Effector CD8-positive, alpha-beta T cell (primary cell): Measurements from ENCODE around the gene RRP15.

Experiments
- DNase-seq: peaks from one replicate; lab custom pipeline; 2025; lab: John Stamatoyannopoulos, UW

RRP15 gene

GRCh38 chr1:218362418-218363076 is 77.5 kb downstream of the RRP15 start:
- no peak for DNase-seq

DNA sequence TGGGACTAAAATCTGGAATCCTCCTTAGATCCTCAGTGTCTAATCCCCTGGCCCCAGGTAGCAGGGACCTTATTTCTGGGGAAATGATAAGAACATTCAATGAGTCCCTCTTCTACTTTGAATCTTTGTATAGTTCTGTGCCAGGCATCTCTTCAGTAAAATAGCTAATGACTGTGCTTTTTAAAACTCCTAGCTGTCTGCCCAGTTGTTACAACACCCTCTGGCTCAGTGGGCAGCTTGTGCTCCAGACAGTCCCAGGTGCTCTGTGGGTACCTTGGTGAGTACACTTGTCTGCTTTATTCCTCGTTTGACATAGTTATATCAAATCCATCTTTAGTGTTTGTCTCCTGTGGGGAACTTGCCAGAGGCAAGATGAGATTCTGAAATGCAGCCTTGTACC is 78.0 kb downstream of the RRP15 start:
- DNase-seq, result no peak

DNA sequence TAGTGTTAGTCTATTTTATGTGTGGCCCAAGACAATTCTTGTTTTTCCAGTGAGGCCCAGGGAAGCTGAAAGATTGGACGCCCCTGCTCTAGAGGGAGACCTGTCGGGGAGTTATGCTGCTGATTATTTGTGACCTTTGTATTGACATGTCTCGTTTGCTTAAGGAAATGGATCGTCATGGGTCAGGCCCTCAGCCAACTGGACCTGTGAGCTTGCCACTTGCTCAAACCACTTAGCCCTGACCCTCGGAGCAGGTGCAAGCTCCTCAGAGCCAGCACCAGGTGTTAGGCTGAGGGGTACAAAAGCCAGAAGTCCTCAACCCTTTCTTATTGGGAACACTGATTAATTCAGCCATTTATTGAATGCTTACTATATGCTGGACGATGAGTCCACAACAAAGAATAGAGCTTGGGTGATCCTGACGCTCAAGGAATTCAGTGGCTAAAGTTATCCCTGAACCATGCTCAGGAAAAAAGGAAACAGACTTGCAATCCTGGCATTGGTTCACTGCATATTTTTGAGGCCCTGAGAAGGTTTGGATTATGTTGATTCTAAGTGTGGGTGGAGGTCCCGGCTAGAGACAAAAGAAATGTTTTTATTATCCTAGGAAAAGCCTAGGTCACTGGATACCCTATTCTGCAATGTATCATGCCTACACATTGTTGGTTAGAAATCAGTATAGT is 79.1 kb downstream of the RRP15 start:
- no peak for DNase-seq

GRCh38 chr1:218365226-218365999 is 80.3 kb downstream of the RRP15 start:
- no peak for DNase-seq

- DNase-seq, result no peak
Observed at GRCh38 chr1:218366322-218367052, 81.4 kb downstream of the RRP15 start.

DNA sequence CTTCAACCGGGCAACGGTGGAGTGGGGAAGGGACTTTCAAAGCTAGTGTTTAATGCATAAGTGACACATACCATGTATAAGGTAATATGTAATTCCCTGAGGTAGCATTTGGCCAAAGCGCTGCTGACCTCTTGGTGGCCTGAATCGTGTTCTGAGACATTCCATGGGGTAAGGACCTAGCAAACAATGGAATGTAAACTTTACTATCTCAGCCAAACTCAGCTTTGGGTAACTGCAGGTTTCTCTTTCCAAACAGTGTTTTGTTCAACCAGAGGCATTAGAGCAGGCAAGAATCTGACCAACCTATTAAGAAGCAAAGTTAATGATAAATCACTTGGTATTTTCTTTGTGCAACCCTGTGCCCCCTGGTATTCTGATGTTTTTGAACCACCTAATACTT is 82.0 kb downstream of the RRP15 start:
- no peak for DNase-seq

- DNase-seq, result no peak
Observed at GRCh38 chr1:218368686-218369085, 83.6 kb downstream of the RRP15 start.

DNA sequence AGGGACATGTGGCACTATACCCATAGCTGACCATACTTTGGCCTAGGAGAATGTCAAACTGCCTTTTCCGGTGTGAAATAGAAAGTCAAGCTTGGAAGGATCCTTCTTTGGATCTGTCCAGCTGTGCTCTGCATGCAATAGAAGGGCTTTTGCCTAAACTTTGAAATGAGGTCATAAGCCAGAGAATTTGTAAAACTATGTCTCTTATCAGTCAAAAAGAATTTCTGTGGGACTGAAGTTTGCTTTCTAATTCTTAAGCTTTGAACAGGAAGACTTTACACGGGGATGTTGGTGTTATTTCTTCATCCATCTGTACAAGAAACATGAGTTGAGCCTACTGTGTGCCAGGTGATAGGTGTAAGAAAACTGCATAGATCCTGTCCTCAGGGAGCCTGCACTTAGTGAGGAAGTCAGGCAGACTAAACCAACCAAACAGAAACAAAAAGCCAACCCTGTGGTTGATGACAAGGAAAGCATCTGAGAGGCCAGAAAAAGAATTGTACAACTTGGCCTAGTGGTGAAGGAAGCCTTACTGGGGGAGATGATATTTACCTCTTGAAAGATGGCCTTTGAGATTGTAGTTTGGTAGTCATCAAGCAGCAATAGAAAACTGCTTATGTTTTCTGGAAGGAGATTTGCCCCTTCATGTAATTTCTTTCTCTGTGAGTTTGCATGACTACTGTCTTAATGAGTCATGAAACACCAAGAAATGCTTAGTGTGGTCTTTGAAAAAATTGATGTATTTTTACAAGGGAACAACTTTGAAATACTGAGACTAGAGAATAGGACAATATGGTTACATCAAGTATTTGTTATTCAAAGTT is 84.8 kb downstream of the RRP15 start:
- no peak for DNase-seq

DNA sequence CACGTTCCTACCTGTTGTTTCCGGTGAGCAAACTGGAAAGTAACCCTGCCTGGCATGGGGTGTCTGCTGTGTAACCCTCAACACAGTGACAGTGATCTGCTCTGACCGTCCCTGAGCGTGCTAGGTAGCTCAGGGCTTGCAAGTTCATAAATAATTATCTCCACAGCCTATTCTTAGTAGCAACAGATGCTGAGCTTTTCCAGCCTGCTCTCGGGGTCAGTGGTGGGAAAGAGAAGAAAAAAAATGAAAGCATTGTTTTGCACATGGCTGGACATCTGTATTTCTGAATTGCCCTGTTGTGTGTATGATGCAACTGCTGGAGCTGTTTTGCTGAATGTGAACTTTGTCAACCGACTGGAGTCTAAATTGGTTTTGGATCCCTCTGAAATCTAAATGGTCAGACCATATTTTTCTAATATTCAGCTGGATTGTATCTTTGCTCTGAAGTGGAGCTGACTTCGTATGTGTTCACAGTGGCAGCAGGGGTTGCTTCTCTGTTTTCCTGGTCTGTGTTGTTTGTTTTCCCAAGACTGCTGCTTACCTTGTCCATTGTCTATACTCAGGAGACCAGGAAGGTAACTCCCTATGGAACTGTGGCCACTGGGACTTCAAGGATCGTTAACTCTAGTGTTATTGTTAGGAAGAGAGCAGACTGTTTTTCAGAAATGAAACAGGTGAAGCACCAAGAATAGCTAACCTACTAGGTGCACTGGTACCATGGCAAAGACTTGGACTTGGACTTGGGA is 87.0 kb downstream of the RRP15 start:
- no peak for DNase-seq

DNA sequence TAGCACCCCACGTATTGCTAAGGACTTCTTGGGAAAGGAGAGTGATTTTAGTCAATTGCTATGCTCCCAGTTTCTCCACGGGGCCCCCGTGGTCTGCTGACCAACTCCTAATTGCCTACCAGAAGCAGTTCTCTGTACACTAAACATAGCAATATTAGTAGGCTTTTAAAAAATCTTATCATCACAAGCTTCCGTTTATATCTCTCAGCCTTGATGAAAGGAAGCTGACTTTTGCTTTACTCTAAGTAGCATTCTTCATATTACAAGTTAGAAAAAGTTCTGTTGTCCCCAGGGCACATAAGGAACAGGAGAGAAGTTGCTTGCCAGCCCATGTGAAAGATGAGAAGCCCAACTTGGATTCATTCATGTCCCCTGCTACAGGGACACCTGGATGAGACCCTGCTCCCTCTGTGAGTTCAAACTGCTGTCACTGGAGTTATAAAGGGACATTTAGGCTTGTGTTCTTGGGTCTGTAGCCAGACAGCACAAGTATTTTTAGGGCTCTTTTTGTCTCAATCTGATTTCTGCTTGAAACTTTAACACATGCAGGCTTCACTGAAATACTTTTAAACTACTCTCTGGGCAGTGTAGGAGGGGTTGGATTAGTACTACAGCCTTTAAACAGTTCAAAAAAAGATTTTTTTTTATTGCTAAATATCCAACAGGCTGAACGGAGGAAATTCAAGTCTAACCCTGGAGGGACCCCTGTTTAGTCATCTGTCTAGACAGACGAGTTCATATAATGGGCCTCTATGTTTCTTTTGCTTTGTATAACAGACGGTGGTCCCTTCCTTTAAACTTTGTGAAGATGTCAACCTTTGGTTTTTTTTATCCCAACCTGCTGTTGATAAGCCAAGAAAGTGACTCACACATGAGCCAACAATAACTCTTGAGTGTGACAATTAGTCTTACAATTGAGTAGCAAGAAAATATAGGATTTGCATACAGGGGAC is 89.6 kb downstream of the RRP15 start:
- no peak for DNase-seq

GRCh38 chr1:218376722-218377121 is 91.6 kb downstream of the RRP15 start:
- no peak for DNase-seq

- DNase-seq, result no peak
Observed at GRCh38 chr1:218377143-218377660, 92.1 kb downstream of the RRP15 start.

GRCh38 chr1:218380125-218380977 is 95.3 kb downstream of the RRP15 start:
- DNase-seq, result no peak

- no peak for DNase-seq
Observed at GRCh38 chr1:218382261-218382660, 97.2 kb downstream of the RRP15 start.

- no peak for DNase-seq
Observed at GRCh38 chr1:218383051-218383450, 98.0 kb downstream of the RRP15 start.

DNA sequence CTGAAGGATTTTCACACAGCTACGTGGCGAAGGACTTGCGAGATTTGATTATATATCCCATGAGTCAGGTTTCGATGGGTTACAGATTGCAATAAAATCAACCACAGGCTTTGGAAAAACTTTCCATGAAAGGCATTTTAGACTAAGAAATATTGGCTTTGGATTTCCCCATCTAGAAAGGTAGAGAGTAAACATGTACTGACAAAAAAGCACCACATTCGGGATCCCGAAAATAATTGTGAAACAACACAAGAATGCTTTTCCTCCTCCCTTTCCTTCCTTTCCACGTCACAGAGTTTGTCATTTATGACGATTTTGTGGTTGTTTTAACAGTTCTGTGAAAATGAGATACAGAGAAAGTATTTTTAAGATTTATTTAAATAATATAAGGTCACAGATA is 98.6 kb downstream of the RRP15 start:
- DNase-seq, result no peak

GRCh38 chr1:218384581-218384993 is 99.5 kb downstream of the RRP15 start:
- no peak for DNase-seq
